ENCODE results near the gene MORF4L1.
"Not testable (repeated sequence)": the region's sequence is repeated elsewhere in the genome, so short reads cannot be mapped to it uniquely, and the experiment has no call there.

GRCh38 chr15:78871483-78872127 is 1.1 kb upstream of the MORF4L1 start:
- TF ChIP-seq CTCF (IDR thresholded peaks at IDR 0.05 in 4 of 5, conservative IDR thresholded peaks at IDR 0.05 in 1 of 5); POLR2A (IDR thresholded peaks at IDR 0.05): not testable (repeated sequence)

All from gastrocnemius medialis (tissue), 4 donors.